22Rv1 (cell line): ENCODE measurements around the gene BEND4.

Experiments
- ZFX ChIP-seq: fragments of 450-650 bp; IDR thresholded peaks from 2 replicates; pipeline ENCODE4 v1.6.1; 2017; ENCODE audit warnings: antibody characterized with exemption, borderline replicate concordance
- TF ChIP-seq, protein P1 (sequence below): fragments of 450-650 bp; IDR thresholded peaks from 2 replicates; pipeline ENCODE4 v1.5.1; 2017; ENCODE audit warnings: mild to moderate bottlenecking

DNA sequence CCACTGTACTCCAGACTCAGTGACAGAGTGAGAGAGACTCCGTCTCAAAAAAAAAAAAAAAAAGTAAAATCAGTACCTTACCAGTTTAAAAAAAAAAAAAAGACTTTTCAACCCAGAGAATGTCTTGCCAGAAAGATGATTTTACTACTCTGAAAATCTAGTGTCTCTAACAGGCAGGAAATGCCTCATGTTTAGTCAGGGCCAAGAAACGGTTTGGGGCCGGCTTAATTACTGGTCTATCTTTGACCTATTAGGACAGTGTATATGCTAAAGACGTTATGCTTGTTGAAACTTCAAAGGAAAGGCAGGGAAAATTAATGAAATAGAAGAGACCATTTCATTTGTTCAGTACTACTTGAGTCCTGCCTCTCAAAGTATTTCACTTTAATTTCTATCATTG is 9.9 kb downstream of the BEND4 start:
- TF ChIP-seq, protein P1, sequence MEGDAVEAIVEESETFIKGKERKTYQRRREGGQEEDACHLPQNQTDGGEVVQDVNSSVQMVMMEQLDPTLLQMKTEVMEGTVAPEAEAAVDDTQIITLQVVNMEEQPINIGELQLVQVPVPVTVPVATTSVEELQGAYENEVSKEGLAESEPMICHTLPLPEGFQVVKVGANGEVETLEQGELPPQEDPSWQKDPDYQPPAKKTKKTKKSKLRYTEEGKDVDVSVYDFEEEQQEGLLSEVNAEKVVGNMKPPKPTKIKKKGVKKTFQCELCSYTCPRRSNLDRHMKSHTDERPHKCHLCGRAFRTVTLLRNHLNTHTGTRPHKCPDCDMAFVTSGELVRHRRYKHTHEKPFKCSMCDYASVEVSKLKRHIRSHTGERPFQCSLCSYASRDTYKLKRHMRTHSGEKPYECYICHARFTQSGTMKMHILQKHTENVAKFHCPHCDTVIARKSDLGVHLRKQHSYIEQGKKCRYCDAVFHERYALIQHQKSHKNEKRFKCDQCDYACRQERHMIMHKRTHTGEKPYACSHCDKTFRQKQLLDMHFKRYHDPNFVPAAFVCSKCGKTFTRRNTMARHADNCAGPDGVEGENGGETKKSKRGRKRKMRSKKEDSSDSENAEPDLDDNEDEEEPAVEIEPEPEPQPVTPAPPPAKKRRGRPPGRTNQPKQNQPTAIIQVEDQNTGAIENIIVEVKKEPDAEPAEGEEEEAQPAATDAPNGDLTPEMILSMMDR = no peak
- TF ChIP-seq ZFX = no peak
